ENCODE results near the gene NEO1.

The NEO1 gene

GRCh38 chr15:73075160-73075859 lies 23.0 kb downstream of the NEO1 start:
- DNase-seq (ENCODE audit: low read depth), result no peak

GRCh38 chr15:73078291-73078690 lies 26.0 kb downstream of the NEO1 start:
- no peak for DNase-seq (ENCODE audit: low read depth)

- no peak for DNase-seq (ENCODE audit: low read depth)
These were observed 26.5 kb downstream of the NEO1 start for GRCh38 chr15:73078722-73079121.

GRCh38 chr15:73079565-73079964 lies 27.3 kb downstream of the NEO1 start:
- no peak for DNase-seq (ENCODE audit: low read depth)

- no peak for DNase-seq (ENCODE audit: low read depth)
These were observed 29.2 kb downstream of the NEO1 start for GRCh38 chr15:73081321-73081958.

- no peak for DNase-seq (ENCODE audit: low read depth)
These were observed 30.5 kb downstream of the NEO1 start for GRCh38 chr15:73082812-73083211.

GRCh38 chr15:73087098-73087497 lies 34.8 kb downstream of the NEO1 start:
- no peak for DNase-seq (ENCODE audit: low read depth)

- no peak for DNase-seq (ENCODE audit: low read depth)
These were observed 52.8 kb downstream of the NEO1 start for GRCh38 chr15:73105064-73105463.

- no peak for DNase-seq (ENCODE audit: low read depth)
These were observed 56.4 kb downstream of the NEO1 start for GRCh38 chr15:73108676-73109075.

GRCh38 chr15:73109765-73110164 lies 57.5 kb downstream of the NEO1 start:
- no peak for DNase-seq (ENCODE audit: low read depth)

GRCh38 chr15:73110201-73110600 lies 57.9 kb downstream of the NEO1 start:
- DNase-seq (ENCODE audit: low read depth), result no peak

- no peak for DNase-seq (ENCODE audit: low read depth)
These were observed 61.8 kb downstream of the NEO1 start for GRCh38 chr15:73114064-73114463.

- DNase-seq (ENCODE audit: low read depth), result no peak
These were observed 63.9 kb downstream of the NEO1 start for GRCh38 chr15:73116164-73116563.

- no peak for DNase-seq (ENCODE audit: low read depth)
These were observed 65.8 kb downstream of the NEO1 start for GRCh38 chr15:73118055-73118454.

GRCh38 chr15:73119478-73119877 lies 67.2 kb downstream of the NEO1 start:
- no peak for DNase-seq (ENCODE audit: low read depth)

- no peak for DNase-seq (ENCODE audit: low read depth)
These were observed 68.0 kb downstream of the NEO1 start for GRCh38 chr15:73120269-73120668.

- DNase-seq (ENCODE audit: low read depth), result no peak
These were observed 73.0 kb downstream of the NEO1 start for GRCh38 chr15:73125219-73125618.

- DNase-seq (ENCODE audit: low read depth), result no peak
These were observed 75.2 kb downstream of the NEO1 start for GRCh38 chr15:73127302-73127936.

- DNase-seq (ENCODE audit: low read depth), result no peak
These were observed 78.6 kb downstream of the NEO1 start for GRCh38 chr15:73130830-73131229.

GRCh38 chr15:73134196-73134595 lies 81.9 kb downstream of the NEO1 start:
- DNase-seq (ENCODE audit: low read depth), result no peak

GRCh38 chr15:73139041-73139743 lies 86.9 kb downstream of the NEO1 start:
- DNase-seq (ENCODE audit: low read depth), result no peak

- no peak for DNase-seq (ENCODE audit: low read depth)
These were observed 87.7 kb downstream of the NEO1 start for GRCh38 chr15:73139744-73140553.

Data from activated gamma-delta T cell treated with anti-CD3 and anti-CD28 coated beads, Interleukin-2, amount 50 U/mL, for 16 hours (primary cell).